A549 treated with Hydrocortisone at 1 μM for 4 hours (cell line): Measurements from ENCODE around the gene CASZ1. TPM values are rescaled to one million over a fixed set of nuclear protein-coding genes. Genes with fewer than 3 reads are reported as not detected.

Experiments used
- total RNA-seq: library from RNA; stranded (reverse); fragments of 200-300 nt; extraction: Qiagen RNA extraction; gene quantifications from 5 replicates; pipeline ENCODE4 v1.2.3, GENCODE V29; 2022

Gene CASZ1
- total RNA-seq = 1.4 to 2.1 TPM (median 1.7 TPM) in 5 replicates

GRCh38 chr1:10796029-10796944, at the start of gene CASZ1:
Gene CASZ1 (minus strand): TSS chr1:10796646. CDS start chr1:10693889, 102,757 bp downstream.

Other genes starting within 250 kb of the CASZ1 start
- 165 to 282 TPM (median 185 TPM) in 5 replicates for gene TARDBP, start 216.0 kb upstream of the CASZ1 start, total RNA-seq